ENCODE results near the gene FOXP1. TPM values are rescaled to one million over a fixed set of nuclear protein-coding genes. Genes with fewer than 3 reads are reported as not detected.

Gene FOXP1
- total and polyA plus RNA-seq, 2 of the 13 experiments (the other 11 are each of a cell fraction or from before 2014, with no cell fraction given), result 40.4 to 59.0 TPM

DNA sequence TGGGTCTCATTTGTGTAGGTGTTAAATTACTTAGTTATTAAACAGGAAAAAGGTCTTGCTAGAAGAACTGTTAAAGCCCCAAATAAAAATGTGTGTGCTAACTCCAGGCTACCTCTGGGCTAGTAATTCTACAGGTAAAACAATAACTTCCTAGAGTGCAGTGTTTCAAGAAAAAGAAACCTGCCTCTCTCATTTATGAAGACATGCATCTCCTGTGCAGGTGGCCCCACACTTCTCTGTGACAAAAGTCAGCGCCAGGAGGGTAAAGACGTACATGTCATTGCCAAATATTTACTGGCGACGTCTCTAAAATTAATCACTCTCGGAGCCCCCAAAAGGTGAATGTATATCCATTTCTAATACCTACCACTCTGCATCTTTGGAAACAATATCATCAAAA is 131.7 kb downstream of the FOXP1 start (continued):
- TF ChIP-seq, protein P1, sequence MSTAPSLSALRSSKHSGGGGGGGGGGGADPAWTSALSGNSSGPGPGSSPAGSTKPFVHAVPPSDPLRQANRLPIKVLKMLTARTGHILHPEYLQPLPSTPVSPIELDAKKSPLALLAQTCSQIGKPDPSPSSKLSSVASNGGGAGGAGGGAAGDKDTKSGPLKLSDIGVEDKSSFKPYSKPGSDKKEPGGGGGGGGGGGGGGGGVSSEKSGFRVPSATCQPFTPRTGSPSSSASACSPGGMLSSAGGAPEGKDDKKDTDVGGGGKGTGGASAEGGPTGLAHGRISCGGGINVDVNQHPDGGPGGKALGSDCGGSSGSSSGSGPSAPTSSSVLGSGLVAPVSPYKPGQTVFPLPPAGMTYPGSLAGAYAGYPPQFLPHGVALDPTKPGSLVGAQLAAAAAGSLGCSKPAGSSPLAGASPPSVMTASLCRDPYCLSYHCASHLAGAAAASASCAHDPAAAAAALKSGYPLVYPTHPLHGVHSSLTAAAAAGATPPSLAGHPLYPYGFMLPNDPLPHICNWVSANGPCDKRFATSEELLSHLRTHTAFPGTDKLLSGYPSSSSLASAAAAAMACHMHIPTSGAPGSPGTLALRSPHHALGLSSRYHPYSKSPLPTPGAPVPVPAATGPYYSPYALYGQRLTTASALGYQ (CRISPR knock-in tag; IDR thresholded peaks at IDR 0.05), result no peak
- TF ChIP-seq ZNF44 (CRISPR knock-in tag; IDR thresholded peaks at IDR 0.05), result no peak
- no peak for TF ChIP-seq RBFOX2 (IDR thresholded peaks at IDR 0.05; ENCODE audit: low read depth, low read length)
- TF ChIP-seq SPEN (CRISPR knock-in tag; IDR thresholded peaks at IDR 0.05; ENCODE audit: low read depth), result no peak
- TF ChIP-seq, protein P2, sequence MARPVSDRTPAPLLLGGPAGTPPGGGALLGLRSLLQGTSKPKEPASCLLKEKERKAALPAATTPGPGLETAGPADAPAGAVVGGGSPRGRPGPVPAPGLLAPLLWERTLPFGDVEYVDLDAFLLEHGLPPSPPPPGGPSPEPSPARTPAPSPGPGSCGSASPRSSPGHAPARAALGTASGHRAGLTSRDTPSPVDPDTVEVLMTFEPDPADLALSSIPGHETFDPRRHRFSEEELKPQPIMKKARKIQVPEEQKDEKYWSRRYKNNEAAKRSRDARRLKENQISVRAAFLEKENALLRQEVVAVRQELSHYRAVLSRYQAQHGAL (CRISPR knock-in tag; IDR thresholded peaks at IDR 0.05; ENCODE audit: not compliant biosample characterization), result no peak
- TF ChIP-seq ZMYM3 (CRISPR knock-in tag; IDR thresholded peaks at IDR 0.05), result no peak
- TF ChIP-seq ZNF446 (CRISPR knock-in tag; IDR thresholded peaks at IDR 0.05), result no peak

DNA sequence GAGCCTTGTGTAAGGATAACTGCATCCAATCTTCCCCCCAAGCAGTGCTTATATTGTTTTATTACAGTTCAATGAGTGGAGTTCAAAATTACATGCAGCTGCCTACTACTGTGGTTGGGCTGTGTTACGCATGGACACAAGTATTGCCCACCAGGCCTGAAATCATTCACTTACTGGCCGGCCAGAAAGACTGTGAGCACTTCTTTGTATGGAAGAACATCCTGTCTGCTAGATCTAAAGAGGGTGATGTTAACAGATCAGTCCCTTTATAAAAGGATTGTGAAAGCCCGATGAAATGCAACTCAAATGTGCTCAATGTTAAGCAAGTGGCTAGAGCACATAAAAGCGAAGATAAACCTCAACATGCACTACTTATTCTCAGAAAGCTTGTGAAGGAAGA is 132.5 kb downstream of the FOXP1 start:
- peaks cover 63% of the 10 kb centered on the region for H3K4me1 ChIP-seq (ENCODE audit: insufficient read depth, low read length)
- TF ChIP-seq PHF21A (CRISPR knock-in tag; IDR thresholded peaks at IDR 0.05), result no peak
- no peak for TF ChIP-seq ZNF530 (CRISPR knock-in tag; IDR thresholded peaks at IDR 0.05; ENCODE audit: low read depth)
- TF ChIP-seq, protein P3, sequence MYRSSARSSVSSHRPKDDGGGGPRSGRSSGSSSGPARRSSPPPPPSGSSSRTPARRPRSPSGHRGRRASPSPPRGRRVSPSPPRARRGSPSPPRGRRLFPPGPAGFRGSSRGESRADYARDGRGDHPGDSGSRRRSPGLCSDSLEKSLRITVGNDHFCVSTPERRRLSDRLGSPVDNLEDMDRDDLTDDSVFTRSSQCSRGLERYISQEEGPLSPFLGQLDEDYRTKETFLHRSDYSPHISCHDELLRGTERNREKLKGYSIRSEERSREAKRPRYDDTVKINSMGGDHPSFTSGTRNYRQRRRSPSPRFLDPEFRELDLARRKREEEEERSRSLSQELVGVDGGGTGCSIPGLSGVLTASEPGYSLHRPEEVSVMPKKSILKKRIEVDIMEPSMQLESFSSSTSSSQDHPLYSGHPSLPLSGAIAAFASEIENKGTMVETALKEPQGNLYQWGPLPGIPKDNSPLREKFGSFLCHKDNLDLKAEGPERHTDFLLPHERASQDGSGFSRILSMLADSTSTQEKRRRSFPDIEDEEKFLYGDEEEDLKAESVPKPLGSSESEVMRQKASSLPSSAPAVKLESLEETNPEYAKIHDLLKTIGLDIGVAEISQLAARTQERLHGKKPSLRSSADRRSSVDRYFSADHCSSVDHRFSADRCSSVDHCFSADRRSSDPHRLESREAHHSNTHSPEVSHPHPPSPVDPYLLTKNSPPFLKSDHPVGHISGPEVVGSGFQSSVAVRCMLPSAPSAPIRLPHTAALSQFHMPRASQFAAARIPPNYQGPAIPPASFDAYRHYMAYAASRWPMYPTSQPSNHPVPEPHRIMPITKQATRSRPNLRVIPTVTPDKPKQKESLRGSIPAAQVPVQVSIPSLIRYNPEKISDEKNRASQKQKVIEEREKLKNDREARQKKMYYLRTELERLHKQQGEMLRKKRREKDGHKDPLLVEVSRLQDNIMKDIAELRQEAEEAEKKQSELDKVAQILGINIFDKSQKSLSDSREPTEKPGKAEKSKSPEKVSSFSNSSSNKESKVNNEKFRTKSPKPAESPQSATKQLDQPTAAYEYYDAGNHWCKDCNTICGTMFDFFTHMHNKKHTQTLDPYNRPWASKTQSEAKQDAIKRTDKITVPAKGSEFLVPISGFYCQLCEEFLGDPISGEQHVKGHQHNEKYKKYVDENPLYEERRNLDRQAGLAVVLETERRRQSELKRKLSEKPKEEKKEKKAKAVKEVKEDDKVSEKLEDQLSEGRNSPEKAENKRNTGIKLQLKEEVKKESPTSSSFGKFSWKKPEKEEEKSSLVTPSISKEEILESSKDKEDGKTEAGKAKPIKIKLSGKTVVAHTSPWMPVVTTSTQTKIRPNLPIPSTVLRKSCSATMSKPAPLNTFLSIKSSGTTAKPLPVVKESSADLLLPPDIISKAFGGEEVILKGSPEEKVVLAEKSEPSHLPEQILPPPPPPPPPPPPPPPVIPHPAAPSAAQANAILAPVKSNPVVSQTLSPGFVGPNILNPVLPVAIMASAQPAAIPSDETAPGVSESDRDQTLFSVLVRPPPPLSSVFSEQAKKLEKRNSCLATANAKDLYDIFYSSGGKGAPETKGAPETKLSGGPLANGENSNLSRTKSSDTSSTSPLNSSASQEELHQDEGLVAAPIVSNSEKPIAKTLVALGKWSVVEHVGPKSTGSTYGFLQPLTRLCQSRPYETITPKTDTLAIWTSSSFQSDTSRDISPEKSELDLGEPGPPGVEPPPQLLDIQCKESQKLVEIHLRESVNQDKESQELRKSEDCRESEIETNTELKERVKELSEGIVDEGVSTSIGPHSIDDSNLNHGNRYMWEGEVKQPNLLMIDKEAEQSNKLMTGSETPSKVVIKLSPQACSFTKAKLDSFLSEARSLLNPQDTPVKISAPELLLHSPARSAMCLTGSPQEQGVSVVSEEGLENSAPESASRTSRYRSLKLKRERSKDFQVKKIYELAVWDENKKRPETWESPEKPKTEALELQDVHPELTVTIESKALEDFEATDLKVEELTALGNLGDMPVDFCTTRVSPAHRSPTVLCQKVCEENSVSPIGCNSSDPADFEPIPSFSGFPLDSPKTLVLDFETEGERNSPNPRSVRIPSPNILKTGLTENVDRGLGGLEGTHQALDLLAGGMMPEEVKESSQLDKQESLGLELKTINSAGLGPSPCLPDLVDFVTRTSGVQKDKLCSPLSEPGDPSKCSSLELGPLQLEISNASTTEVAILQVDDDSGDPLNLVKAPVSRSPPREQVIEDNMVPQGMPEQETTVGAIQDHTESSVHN (CRISPR knock-in tag; IDR thresholded peaks at IDR 0.05), result no peak
- TF ChIP-seq ZSCAN30 (CRISPR knock-in tag; IDR thresholded peaks at IDR 0.05), result no peak
- TF ChIP-seq ZNF891 (CRISPR knock-in tag; IDR thresholded peaks at IDR 0.05), result no peak
- TF ChIP-seq, protein P4, sequence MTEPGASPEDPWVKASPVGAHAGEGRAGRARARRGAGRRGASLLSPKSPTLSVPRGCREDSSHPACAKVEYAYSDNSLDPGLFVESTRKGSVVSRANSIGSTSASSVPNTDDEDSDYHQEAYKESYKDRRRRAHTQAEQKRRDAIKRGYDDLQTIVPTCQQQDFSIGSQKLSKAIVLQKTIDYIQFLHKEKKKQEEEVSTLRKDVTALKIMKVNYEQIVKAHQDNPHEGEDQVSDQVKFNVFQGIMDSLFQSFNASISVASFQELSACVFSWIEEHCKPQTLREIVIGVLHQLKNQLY (CRISPR knock-in tag; IDR thresholded peaks at IDR 0.05), result no peak

More for the DNA sequence above, 132.5 kb downstream of the FOXP1 start:
- intact Hi-C loops (cut with micrococcal nuclease; ENCODE audit: unreplicated experiment) (loop anchor here (10.0 kb wide), 1 partner anchor 134 kb away; the partner anchor contains the start of gene FOXP1), in situ Hi-C loops (cut with HindIII; ENCODE audit: extremely low pct_ligation_motif_present, low pct_unique_long_range_greater_than_20kb) (no loop called here)
- Histone ChIP-seq H3K9me3 (ENCODE audit: low read length) (no peaks in the 10 kb centered on the region), H3K36me3 (replicated peaks in 1 of 2; ENCODE audit: control insufficient read depth in 1 of 2, insufficient read depth in 2 of 2, low read length in 2 of 2) (no peaks in the 10 kb centered on the region; a peak in 1 of 5 replicates), H3K79me2 (ENCODE audit: insufficient read depth, low read length) (peaks cover 53% of the 10 kb centered on the region), H4K20me1 (ENCODE audit: insufficient read depth, low read length) (peaks cover 27% of the 10 kb centered on the region), H3K4me2 (ENCODE audit: low read depth, low read length) (no peak overlapping the region), H3K27me3 (ENCODE audit: control insufficient read depth in 1 of 2, insufficient read depth in 2 of 2, low read length in 2 of 2) (no peaks in the 10 kb centered on the region), H3K9ac (ENCODE audit: insufficient read depth, low read depth, low read length) (no peak overlapping the region), H3K4me3 (replicated peaks in 1 of 3; ENCODE audit: insufficient read depth in 1 of 3, low read depth in 2 of 3, low read length in 3 of 3) (no peak overlapping the region), H2AFZ (ENCODE audit: low read length) (no peak overlapping the region), H3K27ac (ENCODE audit: extremely low read length, insufficient read depth, low read length) (no peak overlapping the region)
- WGBS (ENCODE audit: low lambda C conversion rate), result 90% methylated on average over 4 of the region's 4 CpGs
- POLR2A ChIA-PET, result no interaction called here
- CTCF ChIA-PET (ENCODE audit: low intra/inter-chr PET ratio, low total read pairs), result no interaction called here
- no peak for ATAC-seq
- FAIRE-seq, result no peak
- DNase-seq (ENCODE audit: low spot score), result no peak
- no TSS peak for BruUV-seq (replicated peaks)
